Nucleus accumbens (tissue), 56 donors: ENCODE measurements around the gene SOX5.

Experiments used
- DNase-seq, 56 donors: peaks; one replicate each; lab custom pipeline; 2025; lab: John Stamatoyannopoulos, UW

SOX5 gene

DNA sequence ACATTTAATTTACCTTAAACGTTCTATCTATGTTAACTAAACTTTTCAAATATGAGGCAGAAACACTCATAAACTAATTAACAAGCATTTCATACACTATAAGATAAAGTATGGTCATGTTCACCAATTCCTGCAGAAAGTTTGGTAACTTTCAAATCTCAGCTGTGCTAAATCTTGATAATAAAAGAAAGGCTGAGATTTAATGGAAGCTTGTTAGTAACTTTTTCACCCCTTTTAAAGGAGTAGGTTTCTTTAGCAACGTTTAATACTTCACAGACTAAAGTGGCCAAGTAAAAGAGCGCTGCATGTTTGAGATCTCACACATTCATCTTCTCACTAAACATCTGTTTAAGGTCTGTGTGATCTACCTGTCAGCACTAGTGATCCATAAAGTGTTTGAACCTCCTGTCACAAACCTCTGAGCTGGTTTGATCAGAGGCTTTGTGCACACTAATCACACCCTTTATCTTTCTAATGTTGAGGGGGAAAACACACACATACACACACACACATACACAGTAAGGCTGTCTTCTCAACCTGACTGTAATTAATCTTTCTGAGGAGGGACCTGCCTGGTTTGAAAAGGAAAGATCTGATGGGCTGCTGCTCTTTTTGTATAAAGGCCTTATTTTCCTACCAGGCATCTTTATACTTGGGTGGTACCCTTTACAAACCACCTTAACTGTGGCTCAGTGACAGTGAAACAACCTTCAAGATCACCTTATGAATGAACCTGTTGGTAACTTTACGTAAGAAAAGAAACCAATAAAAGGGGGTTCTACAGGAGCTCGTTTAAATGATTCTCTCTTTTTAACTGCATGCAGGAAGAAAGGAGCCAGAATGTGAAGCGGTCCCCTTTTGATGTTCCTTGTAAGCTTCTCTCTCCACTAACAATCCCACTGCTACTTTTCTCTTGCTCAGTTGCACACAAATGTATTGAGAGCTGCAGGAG lies 244.2 kb downstream of the SOX5 start:
- no peak for DNase-seq

DNA sequence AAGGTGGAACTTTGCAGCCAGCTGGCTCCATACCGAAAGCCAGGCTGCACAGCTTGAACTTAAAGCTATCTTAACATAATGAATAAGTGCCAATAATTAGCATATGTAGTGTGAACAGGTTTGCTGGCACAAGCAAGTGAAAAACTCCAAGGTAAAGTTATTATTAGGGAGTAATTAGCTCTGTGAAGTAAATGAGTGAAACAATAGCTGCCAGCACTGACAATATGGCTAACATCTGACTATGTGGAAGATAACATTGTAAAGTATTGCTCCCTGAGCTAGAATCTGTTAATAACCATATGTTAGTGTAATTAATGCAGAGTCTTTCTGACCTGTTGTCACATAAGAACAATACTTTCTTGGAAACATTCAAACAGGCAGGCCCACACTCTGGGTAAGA lies 246.4 kb downstream of the SOX5 start:
- no peak for DNase-seq

DNA sequence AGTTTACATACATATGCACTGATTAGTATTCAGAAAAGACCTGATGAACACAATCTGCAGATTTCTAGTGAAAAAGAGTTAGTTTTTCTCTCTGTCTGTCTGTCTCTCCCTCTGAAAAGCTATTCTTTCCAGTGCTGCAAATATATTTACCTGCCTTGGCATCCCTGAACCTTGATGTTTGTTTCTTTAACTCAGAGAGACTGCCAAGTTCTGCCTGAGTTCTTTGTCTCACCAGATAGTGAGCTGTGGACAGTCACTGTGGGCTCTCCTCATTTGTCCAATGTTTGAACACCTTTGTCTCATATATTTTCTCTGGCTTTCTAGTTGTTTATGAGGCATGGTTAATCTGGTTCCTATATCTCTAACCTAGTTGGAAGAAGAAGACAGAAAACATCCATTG lies 250.4 kb downstream of the SOX5 start:
- no peak for DNase-seq

DNA sequence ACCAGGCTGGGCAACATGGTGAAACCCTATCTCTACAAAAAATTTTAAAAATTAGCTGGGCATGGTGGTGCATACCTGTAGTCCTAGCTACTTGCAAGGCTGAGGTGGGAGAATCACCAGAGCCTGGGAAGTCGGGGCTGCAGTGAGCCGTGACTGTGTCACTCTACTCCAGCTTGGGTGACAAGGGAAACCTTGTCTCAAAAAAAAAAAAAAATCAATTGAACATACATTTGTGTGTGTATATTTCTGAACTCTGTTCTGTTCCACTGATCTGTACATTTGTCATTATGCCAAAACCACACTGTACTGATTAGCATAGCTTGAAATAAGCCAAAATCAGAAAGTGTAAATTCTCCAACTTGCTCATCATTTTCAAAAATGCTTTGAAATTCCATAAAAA lies 254.6 kb downstream of the SOX5 start:
- no peak for DNase-seq

DNA sequence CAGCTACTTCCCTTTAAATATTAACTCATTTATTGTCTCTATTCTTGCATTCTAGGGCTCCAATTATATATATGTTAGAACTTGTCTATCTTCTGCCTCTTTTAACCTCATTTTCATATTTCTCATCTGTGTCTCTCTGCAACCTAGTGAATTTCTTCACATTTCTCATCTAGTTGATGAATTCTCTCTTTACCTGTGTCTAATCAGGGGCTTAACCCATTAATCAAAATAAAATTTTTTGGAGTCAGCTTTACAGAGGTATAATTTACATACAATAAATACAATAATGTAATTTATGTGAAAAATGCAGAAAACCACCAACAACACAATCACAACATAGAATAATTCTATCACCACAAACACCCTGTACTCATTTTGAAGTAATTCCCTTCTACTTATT lies 255.2 kb downstream of the SOX5 start:
- DNase-seq: no peak

DNA sequence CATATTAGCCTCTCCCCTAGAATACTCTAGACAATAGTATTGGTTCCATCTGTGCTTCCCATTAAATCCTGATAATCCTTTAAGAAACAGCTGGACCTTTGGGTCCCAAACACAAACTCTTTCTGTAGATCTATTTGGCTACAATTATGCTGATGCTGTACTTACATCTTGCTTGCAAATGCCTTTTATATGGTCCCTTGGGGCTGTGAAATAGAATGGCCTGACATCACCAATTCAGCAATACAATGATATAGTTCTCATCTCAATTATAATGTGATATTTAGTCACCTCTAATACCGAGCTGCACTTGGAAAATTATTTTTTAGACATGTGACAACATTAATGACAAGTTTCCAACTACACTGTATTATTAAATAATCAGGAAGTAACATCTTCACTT lies 261.5 kb downstream of the SOX5 start:
- DNase-seq: no peak

DNA sequence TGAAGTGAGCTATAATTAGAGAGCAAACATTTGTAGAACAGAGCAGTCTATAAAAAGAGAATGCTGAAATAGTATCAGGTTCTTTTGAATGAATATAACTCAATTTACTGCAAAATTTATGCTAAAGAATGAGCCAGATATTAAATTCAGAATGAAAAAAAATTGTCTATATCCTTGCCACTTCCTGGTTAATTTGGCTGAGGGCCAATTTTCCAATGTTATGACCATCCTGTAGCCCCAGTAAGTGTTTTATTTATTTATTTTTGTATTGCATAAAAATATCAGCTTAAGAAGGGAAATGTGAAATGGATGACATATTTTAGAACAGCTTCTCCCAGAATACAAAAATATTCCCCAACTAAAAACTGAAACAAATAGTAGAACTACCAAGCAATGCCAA lies 263.4 kb downstream of the SOX5 start:
- no peak for DNase-seq

DNA sequence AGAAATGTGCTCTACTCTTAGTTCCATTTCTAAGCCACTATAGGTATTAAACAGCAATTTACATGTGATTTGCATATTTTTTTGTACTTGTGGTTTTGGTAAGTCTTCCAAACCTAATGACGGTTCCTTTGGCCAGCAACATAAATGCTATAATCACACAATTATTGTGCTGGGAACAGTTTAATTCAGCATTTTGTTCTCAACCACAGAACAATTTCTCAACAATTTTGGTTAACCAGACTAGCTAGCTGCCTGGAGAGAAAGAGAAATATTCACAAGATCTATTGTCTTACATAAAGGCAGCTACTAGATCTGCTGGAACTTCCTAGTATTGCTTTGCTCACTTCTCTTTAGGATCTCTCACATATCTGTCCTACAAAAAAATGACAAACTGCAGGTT lies 265.3 kb downstream of the SOX5 start:
- DNase-seq: no peak

DNA sequence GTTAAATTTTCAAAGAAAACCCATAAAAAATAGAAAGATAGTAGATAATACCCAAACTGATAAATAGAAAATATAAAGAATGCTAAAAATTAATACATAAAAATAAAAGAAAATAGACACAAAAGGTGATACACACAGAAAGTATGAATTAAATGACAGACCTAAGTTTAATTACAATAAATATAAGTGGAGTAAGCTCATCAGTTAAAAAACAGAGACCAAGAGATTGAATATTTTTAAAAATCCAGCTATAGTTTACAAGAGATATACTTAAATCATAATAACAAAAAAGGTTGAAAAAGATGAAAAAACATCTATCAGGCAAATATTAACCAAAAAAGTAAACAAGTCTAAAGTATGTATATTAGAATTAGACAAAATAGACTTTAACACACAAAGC lies 268.2 kb downstream of the SOX5 start:
- no peak for DNase-seq

DNA sequence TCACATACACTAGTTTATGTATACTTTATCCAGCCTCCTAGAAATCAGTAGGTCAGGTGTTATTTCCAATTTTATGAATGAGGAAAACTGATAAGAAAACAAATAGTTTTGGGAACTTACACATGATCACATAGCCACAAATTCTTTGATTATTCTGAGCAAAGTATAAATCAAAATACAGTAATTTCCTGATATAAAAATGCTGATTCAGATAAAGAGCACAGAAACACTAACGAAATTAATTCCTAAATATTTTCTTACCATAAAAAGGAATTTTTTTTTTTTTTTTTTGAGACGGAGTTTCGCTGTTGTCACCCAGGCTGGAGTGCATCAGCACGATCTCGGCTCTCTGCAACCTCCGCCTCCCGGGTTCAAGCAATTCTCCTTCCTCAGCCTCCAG lies 275.4 kb downstream of the SOX5 start:
- no peak for DNase-seq

DNA sequence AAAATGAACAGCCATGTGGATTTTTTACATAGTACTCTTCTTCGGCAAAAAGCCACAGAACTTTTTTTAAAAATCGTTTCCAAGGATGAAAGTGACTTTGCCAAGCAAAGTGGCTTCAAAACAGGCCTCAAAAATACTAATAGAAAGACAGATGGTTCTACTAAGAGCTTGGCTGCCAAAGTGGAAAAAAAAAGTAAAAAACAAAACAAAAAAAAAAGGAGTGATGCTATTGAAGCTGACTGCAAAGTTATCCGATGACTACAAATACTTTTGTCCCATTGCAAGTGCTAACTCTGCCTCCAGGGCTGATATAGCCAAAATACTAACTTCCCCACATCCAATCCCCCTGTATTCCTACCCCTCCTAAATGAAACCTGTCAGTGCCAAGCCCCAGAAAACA lies 277.6 kb downstream of the SOX5 start:
- DNase-seq: no peak

DNA sequence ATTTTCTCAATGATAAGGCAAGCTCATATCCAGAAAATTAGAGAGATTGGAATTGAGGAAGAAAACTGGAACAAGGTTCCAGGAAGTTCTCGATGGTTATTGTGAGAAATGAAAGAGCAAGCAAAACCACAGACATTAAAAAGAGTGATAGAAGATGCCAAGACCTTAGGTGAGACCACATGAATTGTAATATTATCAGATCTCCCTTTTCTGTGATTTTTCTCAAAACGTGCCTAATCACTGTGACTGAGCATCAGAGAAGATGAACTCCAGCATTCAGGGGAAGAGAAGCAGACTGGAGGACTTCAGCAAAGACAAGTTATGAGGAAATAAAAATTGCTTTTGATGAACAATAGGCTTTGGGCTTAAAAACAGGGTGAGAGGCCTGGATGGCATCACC lies 278.8 kb downstream of the SOX5 start:
- DNase-seq: no peak

DNA sequence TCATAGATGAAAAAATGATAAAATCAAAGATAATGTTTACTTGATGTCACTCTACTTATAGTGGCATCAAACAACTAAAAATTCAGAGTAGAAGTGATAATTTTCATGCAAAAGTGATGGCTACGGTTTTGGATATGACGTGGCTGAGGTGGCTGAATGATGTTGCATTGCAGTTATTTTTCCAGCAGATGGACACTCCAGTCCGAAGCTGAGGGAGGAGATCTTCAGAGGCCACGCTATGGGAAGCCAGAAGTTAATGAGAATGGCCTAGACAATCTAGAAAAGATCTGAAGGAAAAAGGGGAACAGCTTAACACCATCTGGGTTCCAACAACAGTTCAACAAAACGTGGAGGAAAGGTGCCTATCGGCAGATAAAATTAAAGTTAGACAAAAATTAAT lies 279.8 kb downstream of the SOX5 start:
- no peak for DNase-seq

DNA sequence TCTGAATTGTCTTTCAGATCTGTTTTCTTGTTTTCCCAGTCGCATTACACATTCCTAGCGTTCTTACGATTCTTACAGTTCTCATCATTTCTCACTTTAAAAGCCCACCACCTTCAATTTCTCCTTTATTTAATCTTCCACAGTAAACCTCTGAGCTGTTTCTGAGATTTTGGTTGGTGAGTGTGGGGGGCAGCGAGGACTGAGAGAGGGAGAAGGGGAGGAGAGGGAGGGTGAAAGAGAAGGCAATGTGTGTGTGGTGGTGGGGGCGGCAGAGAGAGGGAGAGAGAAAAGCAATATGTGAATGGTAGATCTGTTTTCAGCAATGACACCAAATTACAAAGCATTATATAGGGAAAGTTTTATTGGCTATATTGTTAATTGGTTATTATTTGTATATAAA lies 282.6 kb downstream of the SOX5 start:
- no peak for DNase-seq

DNA sequence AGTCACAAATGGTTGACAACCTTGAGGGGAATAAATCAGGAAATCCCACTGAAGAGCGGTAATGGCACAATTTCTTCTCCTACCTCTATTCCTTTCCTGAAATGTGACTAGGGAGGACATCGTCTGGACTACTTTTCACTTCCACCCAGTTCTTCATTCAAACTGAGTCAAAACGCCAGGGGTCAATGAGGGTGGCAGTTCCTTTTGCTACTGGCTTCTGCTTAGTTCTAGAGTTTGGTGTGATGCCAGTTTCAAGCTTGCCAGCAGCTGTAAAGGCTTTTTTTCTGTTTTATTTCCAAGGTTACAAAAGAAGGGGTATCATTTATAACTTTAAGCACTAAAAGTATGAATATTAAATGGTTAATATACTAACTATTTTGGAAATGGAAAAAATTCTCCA lies 286.5 kb downstream of the SOX5 start:
- peak in 3 of 56 donors; percentile 2 to 18 (median 3) for DNase-seq

DNA sequence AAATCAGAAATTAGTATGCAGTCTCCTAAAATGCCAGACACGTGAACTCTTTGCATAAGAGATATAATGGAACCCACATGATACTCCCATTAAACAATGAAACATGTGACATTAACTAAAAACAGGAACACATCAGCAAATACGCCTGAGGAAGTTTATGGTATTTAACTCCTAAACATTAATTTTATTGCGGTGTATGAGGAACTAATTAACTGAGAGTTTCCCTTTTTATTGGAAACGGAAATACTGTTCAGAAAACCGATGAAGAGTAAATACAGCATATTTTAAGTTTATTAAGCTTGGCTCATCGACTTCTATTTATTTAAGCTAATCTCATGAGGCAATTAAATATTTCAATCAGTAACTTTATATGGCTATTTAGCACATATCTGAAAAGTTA lies 290.3 kb downstream of the SOX5 start:
- no peak for DNase-seq

DNA sequence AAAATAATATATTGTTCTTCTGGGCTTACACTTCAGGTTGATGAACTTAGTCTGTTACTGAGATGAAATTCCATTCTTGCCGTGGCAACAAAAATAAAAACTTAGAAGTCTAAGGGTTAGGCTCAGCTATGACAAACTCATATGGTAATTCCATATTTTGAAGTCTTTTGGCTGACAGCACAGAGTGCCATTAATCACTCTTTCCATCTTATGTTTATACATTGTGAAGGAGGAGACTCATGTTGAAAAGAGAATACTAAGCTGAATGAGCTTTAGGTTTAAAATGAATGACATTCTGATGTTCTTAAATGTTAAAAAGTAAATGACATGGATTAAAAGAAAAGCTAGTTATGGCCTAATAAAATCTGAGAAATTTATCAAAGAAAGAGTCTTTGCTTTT lies 291.9 kb downstream of the SOX5 start:
- DNase-seq: no peak

DNA sequence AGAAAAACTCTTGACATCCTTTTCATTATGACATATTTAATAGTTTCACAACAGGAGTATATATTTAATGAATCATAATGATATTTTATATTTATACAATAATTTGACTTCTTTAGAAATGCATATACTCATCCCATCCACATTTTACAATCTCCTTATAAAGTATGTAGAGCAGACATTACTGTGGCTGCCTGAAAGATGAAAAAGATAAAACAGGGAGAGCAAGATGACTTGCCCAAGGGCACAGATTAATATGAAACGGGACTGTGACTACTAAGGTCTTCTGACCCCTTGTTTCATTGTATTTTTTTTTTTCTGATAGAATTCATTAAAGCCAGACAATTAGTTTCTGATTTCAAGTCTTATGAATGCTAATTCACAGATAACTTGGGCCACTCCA lies 293.6 kb downstream of the SOX5 start:
- no peak for DNase-seq

DNA sequence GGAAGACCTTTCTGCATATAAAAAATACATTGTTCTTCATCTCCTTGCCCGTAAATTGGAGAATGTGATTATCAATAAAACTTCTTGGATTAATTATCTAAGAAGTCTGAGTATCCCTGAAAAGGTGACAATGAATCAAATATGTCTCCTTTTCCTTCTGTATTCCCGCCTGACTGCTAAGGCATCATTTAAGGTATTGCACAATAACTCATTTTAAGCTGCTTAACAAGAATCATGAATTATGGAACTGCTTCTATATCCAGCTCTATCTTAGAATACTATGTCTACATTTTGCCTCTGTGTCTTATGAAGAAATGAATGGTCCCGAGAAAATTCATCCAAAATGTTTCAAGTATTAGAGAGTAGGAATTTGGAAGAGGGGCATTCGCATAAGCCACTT lies 294.4 kb downstream of the SOX5 start:
- DNase-seq: no peak

DNA sequence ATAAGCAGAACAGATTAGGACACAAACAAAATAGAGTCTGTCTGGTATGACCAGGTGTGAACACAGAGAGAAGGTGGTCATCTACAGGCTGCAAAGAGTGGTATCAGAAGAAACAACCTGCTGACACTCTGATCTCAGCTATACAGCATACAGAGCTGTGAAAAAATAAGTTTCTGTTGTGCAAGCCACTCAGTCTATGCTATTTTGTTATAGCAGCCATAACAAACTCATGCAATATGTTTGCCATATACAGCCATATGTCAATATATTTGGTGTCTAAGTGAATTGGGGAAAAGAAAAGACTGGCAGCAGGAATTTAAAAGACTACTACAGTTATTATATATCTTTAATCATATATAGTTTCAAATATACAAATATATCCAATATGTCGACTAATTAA lies 300.9 kb downstream of the SOX5 start:
- no peak for DNase-seq

DNA sequence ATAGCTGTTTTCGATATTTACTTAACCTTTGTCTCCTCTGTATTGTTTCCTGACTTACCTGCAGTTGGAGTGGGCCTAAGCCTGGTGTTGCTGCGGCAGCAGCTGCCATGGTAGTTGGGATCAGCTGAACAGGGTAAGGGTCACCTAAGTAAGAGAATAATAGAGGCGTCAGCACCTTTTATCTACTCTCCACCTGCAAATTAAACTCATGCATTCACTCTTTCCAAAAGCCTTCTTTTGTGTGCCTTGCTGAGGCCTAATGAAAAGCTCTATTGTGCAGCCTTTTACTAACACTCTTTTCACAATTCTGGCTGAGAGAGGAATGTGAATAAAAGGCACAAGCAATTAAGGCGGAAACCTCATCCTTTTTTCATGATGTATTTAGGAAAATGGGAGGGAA lies 308.7 kb downstream of the SOX5 start:
- DNase-seq: no peak

DNA sequence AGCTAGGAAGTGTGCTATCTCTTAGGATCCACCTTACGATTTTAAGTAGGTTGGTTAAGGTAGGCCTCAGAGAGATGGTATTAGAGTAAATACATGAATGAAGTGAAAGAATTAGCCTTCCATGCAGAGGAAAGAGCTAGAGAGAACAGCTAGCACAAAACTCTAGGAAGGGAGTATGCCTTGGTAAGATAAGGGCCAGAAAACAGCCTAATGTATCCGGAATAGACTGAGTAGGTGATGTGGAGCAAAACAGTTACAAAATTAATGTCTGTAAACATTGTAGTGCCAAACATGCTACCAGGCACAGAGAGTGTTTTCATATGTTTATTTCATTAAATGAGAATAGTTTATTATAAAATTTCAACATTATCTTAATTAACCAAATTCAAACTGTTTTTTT lies 315.1 kb downstream of the SOX5 start:
- no peak for DNase-seq
